BJ (cell line): ENCODE data around the gene RETREG1. TPM values are rescaled to one million over a fixed set of nuclear protein-coding genes. Genes with fewer than 3 reads are reported as not detected.
"Not testable (repeated sequence)": the region's sequence is repeated elsewhere in the genome, so short reads cannot be mapped to it uniquely, and the experiment has no call there.

Experiments used
- CTCF ChIA-PET: fragments of 350-600 bp; formaldehyde crosslinking; extraction: SDS; loops from one replicate; lab custom pipeline; 2021; ENCODE audit warnings: antibody characterized with exemption, inconsistent platforms; lab: Yijun Ruan, JAX
- POLR2A ChIA-PET: fragments of 300-600 bp; sonication (Branson Sonifier 250); formaldehyde crosslinking; extraction: SDS; loops from one replicate; lab custom pipeline; 2021; ENCODE audit warnings: antibody characterized with exemption; lab: Charles Lee
- DNase-seq: peaks from one replicate; pipeline ENCODE4 v3.0.0-alpha.2; 2011; ENCODE audit warnings: low read depth
- H3K27me3 ChIP-seq: 2 replicates; pipeline ENCODE4 v1.6.0; 2011; ENCODE audit warnings: low read length; ENCODE audit not compliant: control insufficient read depth, insufficient read depth
- H3K36me3 ChIP-seq: 2 replicates; pipeline ENCODE4 v1.5.1; 2011; ENCODE audit warnings: low read length; ENCODE audit not compliant: control insufficient read depth, insufficient read depth
- H3K4me3 ChIP-seq: 2 replicates; pipeline ENCODE4 v1.5.1; 2011; ENCODE audit warnings: low read depth, mild to moderate bottlenecking, control low read depth, low read length
- polyA plus RNA-seq: library from polyadenylated mRNA; depleted of rRNA; stranded (reverse); fragments of >200 nt; gene quantifications from 2 replicates; pipeline ENCODE4 v1.2.3, GENCODE V29; 2011
- TF ChIP-seq, protein P1 (sequence below): IDR thresholded peaks from 2 replicates; pipeline ENCODE4 v1.5.1; 2011; ENCODE audit warnings: low read depth, mild to moderate bottlenecking, control low read depth, inconsistent platforms, low read length, moderate library complexity; ENCODE audit not compliant: insufficient read depth

Gene RETREG1
- polyA plus RNA-seq, 1 experiment: 0.04 TPM

DNA sequence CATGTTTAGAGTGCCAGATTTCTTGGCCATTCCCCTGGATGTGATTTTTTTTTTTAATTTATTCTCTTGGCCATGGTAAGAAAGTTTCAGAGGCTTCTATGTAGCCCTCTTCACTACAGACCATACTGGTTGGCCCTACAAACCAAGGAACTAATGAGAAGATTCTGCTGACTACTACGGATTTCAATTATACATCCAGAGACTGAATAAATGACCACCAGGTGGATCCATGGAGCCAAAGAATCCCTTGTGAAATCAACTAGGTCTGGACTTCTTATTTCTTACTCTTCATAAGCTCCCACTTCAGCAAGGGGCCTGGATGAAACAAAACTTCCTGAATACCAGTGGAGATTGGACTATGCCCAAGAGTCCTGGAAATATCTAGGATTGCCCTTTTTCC, 178.8 kb downstream of the RETREG1 start:
- CTCF ChIA-PET: interaction anchor here (0.8 to 3.0 kb wide), 6 partner anchors 10 to 260 kb away, joined by 3 to 9 read pairs (median 4); no protein-coding TSS in a partner anchor
- no peak for DNase-seq
- Histone ChIP-seq H3K27me3 (no peaks in the 10 kb centered on the region), H3K4me3 (no peak overlapping the region), H3K36me3 (no peaks in the 10 kb centered on the region)
- POLR2A ChIA-PET: no interaction called here
- TF ChIP-seq, protein P1, sequence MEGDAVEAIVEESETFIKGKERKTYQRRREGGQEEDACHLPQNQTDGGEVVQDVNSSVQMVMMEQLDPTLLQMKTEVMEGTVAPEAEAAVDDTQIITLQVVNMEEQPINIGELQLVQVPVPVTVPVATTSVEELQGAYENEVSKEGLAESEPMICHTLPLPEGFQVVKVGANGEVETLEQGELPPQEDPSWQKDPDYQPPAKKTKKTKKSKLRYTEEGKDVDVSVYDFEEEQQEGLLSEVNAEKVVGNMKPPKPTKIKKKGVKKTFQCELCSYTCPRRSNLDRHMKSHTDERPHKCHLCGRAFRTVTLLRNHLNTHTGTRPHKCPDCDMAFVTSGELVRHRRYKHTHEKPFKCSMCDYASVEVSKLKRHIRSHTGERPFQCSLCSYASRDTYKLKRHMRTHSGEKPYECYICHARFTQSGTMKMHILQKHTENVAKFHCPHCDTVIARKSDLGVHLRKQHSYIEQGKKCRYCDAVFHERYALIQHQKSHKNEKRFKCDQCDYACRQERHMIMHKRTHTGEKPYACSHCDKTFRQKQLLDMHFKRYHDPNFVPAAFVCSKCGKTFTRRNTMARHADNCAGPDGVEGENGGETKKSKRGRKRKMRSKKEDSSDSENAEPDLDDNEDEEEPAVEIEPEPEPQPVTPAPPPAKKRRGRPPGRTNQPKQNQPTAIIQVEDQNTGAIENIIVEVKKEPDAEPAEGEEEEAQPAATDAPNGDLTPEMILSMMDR: peak; percentile 29

DNA sequence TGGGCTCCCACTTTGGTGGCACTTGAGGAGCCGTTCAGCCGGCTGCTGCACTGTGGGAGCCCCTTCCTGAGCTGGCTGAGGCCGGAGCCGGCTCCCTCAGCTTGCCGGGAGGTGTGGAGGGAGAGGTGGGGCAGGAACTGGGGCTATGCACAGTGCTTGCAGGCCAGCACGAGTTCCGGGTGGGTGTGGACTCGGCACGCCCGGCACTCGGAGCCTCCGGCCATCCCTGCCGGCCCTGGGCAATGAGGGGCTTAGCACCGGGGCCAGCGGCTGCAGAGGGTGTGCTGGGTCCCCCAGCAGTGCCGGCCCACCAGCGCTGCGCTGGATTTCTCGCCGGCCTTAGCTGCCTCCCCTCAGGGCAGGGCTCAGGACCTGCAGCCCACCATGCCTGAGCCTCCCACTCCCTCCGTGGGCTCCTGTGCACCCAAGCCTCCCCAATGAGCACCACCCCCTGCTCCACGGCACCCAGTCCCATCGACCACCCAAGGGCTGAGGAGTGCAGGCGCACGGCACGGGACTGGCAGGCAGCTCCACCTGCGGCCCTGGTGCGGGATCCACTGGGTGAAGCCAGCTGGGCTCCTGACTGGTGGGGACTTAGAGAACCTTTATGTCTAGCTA, 180.6 kb downstream of the RETREG1 start:
- POLR2A ChIA-PET, H3K27me3 ChIP-seq, DNase-seq, H3K36me3 ChIP-seq, H3K4me3 ChIP-seq: not testable (repeated sequence)
- CTCF ChIA-PET: interaction anchor here (3.0 kb wide), 1 partner anchor 19 kb away, joined by 9 read pairs; no protein-coding TSS in a partner anchor

DNA sequence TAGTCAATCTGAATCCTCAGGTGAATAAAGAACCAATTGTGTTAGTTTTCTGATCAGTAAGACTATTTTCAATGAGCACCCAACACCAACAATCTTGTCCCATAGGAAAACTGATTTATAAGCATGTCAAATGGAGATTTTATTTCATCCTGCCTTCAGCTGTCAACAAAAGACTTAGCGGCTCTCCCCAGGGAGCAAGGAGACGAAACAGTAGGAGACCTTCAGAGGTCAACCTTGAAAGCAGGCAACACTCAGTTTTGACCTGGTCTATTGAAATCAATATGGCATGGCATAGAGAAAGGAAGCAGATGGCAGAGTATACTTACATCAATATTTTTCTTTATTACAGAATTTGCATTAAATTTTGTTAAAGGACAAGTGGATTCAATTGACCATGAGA, 185.3 kb downstream of the RETREG1 start:
- H3K27me3 ChIP-seq: no peaks in the 10 kb centered on the region
- TF ChIP-seq, protein P1: no peak
- ChIA-PET CTCF (no interaction called here), POLR2A (no interaction called here)
- no peaks in the 10 kb centered on the region for H3K36me3 ChIP-seq
- DNase-seq: no peak
- no peak overlapping the region for H3K4me3 ChIP-seq

DNA sequence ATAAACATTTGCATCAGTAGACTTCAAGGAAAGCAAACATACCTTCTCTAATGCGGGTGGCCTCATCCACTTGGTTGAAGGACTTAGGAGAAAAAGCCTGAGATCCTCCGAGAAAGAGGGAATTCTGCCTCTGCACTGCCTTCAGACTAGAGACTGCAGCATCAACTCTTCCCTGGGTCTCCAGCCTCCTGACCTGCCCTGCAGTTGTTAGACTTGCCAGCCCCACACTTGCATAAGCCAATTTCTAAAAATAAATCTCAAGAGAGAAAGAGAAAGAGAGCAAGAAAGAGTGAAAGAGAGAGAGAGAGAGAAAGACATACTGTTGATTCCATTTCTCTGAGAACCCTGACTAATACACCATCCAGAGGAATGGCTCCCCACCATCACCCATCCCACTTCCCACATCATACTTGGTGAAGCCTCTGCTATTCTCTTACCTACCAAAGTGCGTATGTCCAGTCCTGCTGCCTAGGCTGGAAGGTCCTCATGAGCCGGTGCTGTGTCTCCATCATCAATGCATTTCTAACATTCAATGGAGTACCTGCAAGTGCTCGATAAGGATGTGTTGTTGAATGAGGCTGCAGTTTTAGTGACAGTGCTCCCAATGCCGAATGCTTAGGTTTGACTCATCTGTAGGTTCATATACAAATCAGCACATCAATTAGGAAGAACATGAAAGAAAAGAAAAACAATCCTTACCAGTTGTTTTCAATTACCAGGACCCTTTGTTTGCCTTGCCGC, 186.3 kb downstream of the RETREG1 start:
- no peaks in the 10 kb centered on the region for H3K27me3 ChIP-seq
- DNase-seq: no peak
- TF ChIP-seq, protein P1: no peak
- H3K36me3 ChIP-seq: no peaks in the 10 kb centered on the region
- ChIA-PET POLR2A (no interaction called here), CTCF (no interaction called here)
- H3K4me3 ChIP-seq: no peak overlapping the region

DNA sequence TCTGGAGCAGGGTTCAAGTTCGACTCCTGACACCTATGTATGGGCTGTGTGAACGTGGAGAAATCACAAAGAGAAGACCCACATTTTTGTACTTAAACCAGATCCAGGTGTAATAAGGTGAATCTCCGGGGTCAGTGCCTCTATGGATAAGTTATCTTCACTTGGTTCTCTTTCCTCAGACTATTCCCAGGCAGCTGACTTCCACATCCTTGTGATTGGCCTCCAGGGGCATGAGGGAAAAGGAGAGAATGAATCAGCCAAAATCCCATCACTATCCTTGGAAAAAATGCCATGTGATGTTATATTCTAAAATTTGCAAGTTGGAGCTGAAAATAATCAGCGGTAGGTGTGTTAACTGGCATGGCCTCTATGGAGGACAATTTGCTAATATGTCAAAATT, 188.4 kb downstream of the RETREG1 start:
- no peak for DNase-seq
- ChIA-PET POLR2A (no interaction called here), CTCF (interaction anchor here (1.3 to 1.8 kb wide), 2 partner anchors 9 to 28 kb away, joined by 3 to 5 read pairs; no protein-coding TSS in a partner anchor)
- Histone ChIP-seq H3K4me3 (no peak overlapping the region), H3K36me3 (no peaks in the 10 kb centered on the region), H3K27me3 (no peaks in the 10 kb centered on the region)
- TF ChIP-seq, protein P1: no peak
